Activated CD4-positive, alpha-beta T cell treated with anti-CD3 and anti-CD28 coated beads for 24 hours (primary cell): ENCODE measurements around the gene WNT8A.

Experiments used
- DNase-seq, 2 donors: peaks; one replicate each; pipeline ENCODE4 v3.0.0-alpha.2; 2020; ENCODE audit warnings: low read depth in 2 of 2

Gene WNT8A

GRCh38 chr5:138140268-138140667 is 56.4 kb downstream of the WNT8A start:
- no peak for DNase-seq
